ENCODE measurements around the gene ASGR1.

- TF ChIP-seq POLR2A (IDR thresholded peaks at IDR 0.05) (no peak), CTCF (IDR thresholded peaks at IDR 0.05) (no peak)
Measured at GRCh38 chr17:7184647-7185046, 5.5 kb upstream of the ASGR1 start.
